H9 (cell line): Measurements from ENCODE around the gene GABRB3. TPM values are rescaled to one million over a fixed set of nuclear protein-coding genes. Genes with fewer than 3 reads are reported as not detected.
A peak's percentile ranks its signal among the peaks of the same experiment; 100 is the strongest.

ENCODE experiments used
- DNase-seq: peaks from one replicate; pipeline ENCODE4 v3.0.0-alpha.2; 2017
- H2AFZ ChIP-seq: one replicate; pipeline ENCODE4 v1.6.1; 2013; ENCODE audit warnings: mild to moderate bottlenecking, low read length, control low read depth, moderate library complexity
- H2AK5ac ChIP-seq: 2 replicates; pipeline ENCODE4 v1.6.1; 2013; ENCODE audit warnings: low read length, control low read depth, mixed read lengths; ENCODE audit not compliant: insufficient read length
- H2BK120ac ChIP-seq: one replicate; pipeline ENCODE4 v1.6.1; 2013; ENCODE audit warnings: low read depth, mild to moderate bottlenecking, low read length, control low read depth, inconsistent platforms; ENCODE audit not compliant: poor library complexity, severe bottlenecking
- H2BK12ac ChIP-seq: 2 replicates; pipeline ENCODE4 v1.6.1; 2013; ENCODE audit warnings: low read length, control low read depth, mixed read lengths, low read depth; ENCODE audit not compliant: insufficient read length
- H2BK15ac ChIP-seq: 2 replicates; pipeline ENCODE4 v1.6.1; 2013; ENCODE audit warnings: low read depth, low read length, control low read depth
- H2BK20ac ChIP-seq: one replicate; pipeline ENCODE4 v1.6.1; 2013; ENCODE audit warnings: low read depth, mild to moderate bottlenecking, low read length, control low read depth, inconsistent platforms; ENCODE audit not compliant: poor library complexity, severe bottlenecking
- H2BK5ac ChIP-seq: 2 replicates; pipeline ENCODE4 v1.6.1; 2013; ENCODE audit warnings: low read length, control low read depth, mixed read lengths; ENCODE audit not compliant: insufficient read length
- H3K14ac ChIP-seq: 2 replicates; pipeline ENCODE4 v1.6.1; 2013; ENCODE audit warnings: low read length, control low read depth; ENCODE audit not compliant: insufficient read depth
- H3K18ac ChIP-seq: 2 replicates; pipeline ENCODE4 v1.6.1; 2013; ENCODE audit warnings: low read depth, mild to moderate bottlenecking, mixed read lengths, low read length, control low read depth; ENCODE audit not compliant: insufficient read length
- H3K23ac ChIP-seq: 2 replicates; pipeline ENCODE4 v1.6.1; 2013; ENCODE audit warnings: low read length, control low read depth, mixed read lengths, low read depth; ENCODE audit not compliant: insufficient read length
- H3K23me2 ChIP-seq: 2 replicates; pipeline ENCODE4 v1.6.1; 2013; ENCODE audit warnings: low read depth, mild to moderate bottlenecking, mixed read lengths, low read length, control low read depth; ENCODE audit not compliant: insufficient read length, poor library complexity, severe bottlenecking
- H3K27ac ChIP-seq: 2 replicates; pipeline ENCODE4 v1.5.1; 2013; ENCODE audit warnings: low read length, control low read depth, mixed read lengths, low read depth; ENCODE audit not compliant: insufficient read length
- H3K27me3 ChIP-seq: 2 replicates; pipeline ENCODE4 v1.6.1; 2013; ENCODE audit warnings: low read length, control low read depth, inconsistent platforms; ENCODE audit not compliant: insufficient read depth
- H3K4ac ChIP-seq: 2 replicates; pipeline ENCODE4 v1.6.1; 2013; ENCODE audit warnings: low read depth, mild to moderate bottlenecking, control low read depth, inconsistent platforms, low read length, moderate library complexity
- H3K4me1 ChIP-seq: 2 replicates; pipeline ENCODE4 v1.6.1; 2013; ENCODE audit warnings: low read length, control low read depth, inconsistent platforms; ENCODE audit not compliant: insufficient read depth
- H3K4me2 ChIP-seq: 2 replicates; pipeline ENCODE4 v1.6.1; 2013; ENCODE audit warnings: low read length, control low read depth, mixed read lengths; ENCODE audit not compliant: insufficient read length, insufficient read depth
- H3K56ac ChIP-seq: 2 replicates; pipeline ENCODE4 v1.6.1; 2013; ENCODE audit warnings: low read depth, mild to moderate bottlenecking, mixed read lengths, low read length, control low read depth; ENCODE audit not compliant: insufficient read length
- H3K79me1 ChIP-seq: 2 replicates; pipeline ENCODE4 v1.6.1; 2013; ENCODE audit warnings: low read depth, mild to moderate bottlenecking, moderate library complexity, low read length, control low read depth, inconsistent platforms; ENCODE audit not compliant: insufficient read depth, poor library complexity, severe bottlenecking
- H3K79me2 ChIP-seq: 2 replicates; pipeline ENCODE4 v1.6.1; 2013; ENCODE audit warnings: low read length, control low read depth, inconsistent platforms; ENCODE audit not compliant: insufficient read depth
- H3K9ac ChIP-seq: 2 replicates; pipeline ENCODE4 v1.6.1; 2013; ENCODE audit warnings: low read length, control low read depth, mixed read lengths; ENCODE audit not compliant: insufficient read length; ENCODE audit errors: extremely low read depth
- H3K9me3 ChIP-seq: one replicate; pipeline ENCODE4 v1.6.1; 2013; ENCODE audit warnings: low read depth, low read length, inconsistent platforms; ENCODE audit not compliant: control insufficient read depth
- H3T11ph ChIP-seq: one replicate; pipeline ENCODE4 v1.6.1; 2013; ENCODE audit warnings: mild to moderate bottlenecking, low read length, control low read depth, inconsistent platforms
- H4K20me1 ChIP-seq: one replicate; pipeline ENCODE4 v1.6.1; 2013; ENCODE audit not compliant: control insufficient read depth, insufficient read length, insufficient read depth
- H4K5ac ChIP-seq: 2 replicates; pipeline ENCODE4 v1.6.1; 2013; ENCODE audit warnings: low read depth, mild to moderate bottlenecking, mixed read lengths, low read length, control low read depth; ENCODE audit not compliant: insufficient read length
- H4K8ac ChIP-seq: replicated peaks from 2 replicates; pipeline ENCODE4 v1.6.1; 2013; ENCODE audit warnings: low read length, control low read depth, mixed read lengths, low read depth; ENCODE audit not compliant: insufficient read length
- H4K91ac ChIP-seq: 2 replicates; pipeline ENCODE4 v1.6.1; 2013; ENCODE audit warnings: low read depth, mild to moderate bottlenecking, moderate library complexity, mixed read lengths, low read length, control low read depth; ENCODE audit not compliant: insufficient read length
- H3K27ac Mint-ChIP-seq, 3 experiments: 2 replicates in 2 of 3; 3 replicates in 1 of 3; pipeline ENCODE4 v1.8.0; 2020 to 2021; ENCODE audit warnings: mixed read lengths in 3 of 3, mild to moderate bottlenecking in 1 of 3, moderate library complexity in 1 of 3
- H3K27me3 Mint-ChIP-seq: 2 replicates; pipeline ENCODE4 v1.8.0; 2021; ENCODE audit warnings: low read depth, mild to moderate bottlenecking, moderate library complexity, mixed read lengths
- H3K36me3 Mint-ChIP-seq, 3 experiments: 2 replicates in 2 of 3; 3 replicates in 1 of 3; pipeline ENCODE4 v1.8.0; 2020 to 2021; ENCODE audit warnings: low read depth in 3 of 3, mixed read lengths in 3 of 3; ENCODE audit not compliant: insufficient read depth in 1 of 3
- H3K4me1 Mint-ChIP-seq, 2 experiments: 2 replicates each; pipeline ENCODE4 v1.8.0; 2020; ENCODE audit warnings: mixed read lengths in 2 of 2
- H3K4me3 Mint-ChIP-seq, 2 experiments: 2 replicates in 1 of 2; 3 replicates in 1 of 2; pipeline ENCODE4 v1.8.0; 2020 to 2021; ENCODE audit warnings: mild to moderate bottlenecking in 2 of 2, mixed read lengths in 2 of 2, moderate library complexity in 1 of 2
- H3K9me3 Mint-ChIP-seq, 2 experiments: 2 replicates in 1 of 2; 3 replicates in 1 of 2; pipeline ENCODE4 v1.8.0; 2020; ENCODE audit warnings: mild to moderate bottlenecking in 2 of 2, mixed read lengths in 2 of 2, moderate library complexity in 1 of 2
- CTCF ChIP-seq: fragments of 200-600 bp; sonication (generic); conservative IDR thresholded peaks from 3 replicates; pipeline ENCODE4 v1.8.0; 2021; ENCODE audit warnings: antibody characterized with exemption, mild to moderate bottlenecking
- WGBS: extraction: QIAGEN DNeasy Blood & Tissue Kit; methylation state at CpG from one replicate; pipeline ENCODE4 v1.1.7; 2013; ENCODE audit warnings: missing lambda C conversion rate, low lambda C conversion rate, mixed read lengths; ENCODE audit not compliant: insufficient read length; ENCODE audit errors: extremely low coverage; 5-methylcytosine and 5-hydroxymethylcytosine counted together
- total RNA-seq: library from RNA; stranded (reverse); gene quantifications from 2 replicates; pipeline ENCODE4 v1.2.1, GENCODE V29; 2021

GABRB3 gene
- total RNA-seq, 1 experiment from 2014 or later: 98.2 TPM

DNA sequence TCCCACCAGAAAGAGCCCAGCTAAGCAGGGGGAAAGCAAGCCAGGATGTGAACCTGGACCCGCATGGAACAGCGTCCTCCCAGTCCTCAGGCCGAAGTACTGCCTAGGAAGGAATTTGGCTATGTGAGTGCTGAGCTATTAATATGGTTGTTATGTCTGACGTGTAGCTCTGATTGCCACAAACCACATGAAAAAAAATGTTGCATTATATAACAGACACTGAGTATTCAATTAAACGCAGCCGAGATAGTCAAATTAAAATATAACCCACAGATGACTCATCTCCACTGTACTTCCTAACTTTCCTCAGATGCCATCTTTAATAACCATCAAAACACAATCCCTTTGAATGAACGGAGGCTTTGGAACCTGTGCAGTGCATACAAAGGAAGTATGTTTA is 111.1 kb downstream of the GABRB3 start:
- Histone ChIP-seq H3T11ph (no peak overlapping the region), H2AFZ (no peak overlapping the region), H2BK5ac (no peak overlapping the region), H3K4me1 (peaks cover 6% of the 10 kb centered on the region; the same call in 1 of the 2 replicates), H2BK20ac (no peak overlapping the region), H3K14ac (no peak overlapping the region), H2AK5ac (no peak overlapping the region), H4K20me1 (no peaks in the 10 kb centered on the region), H3K79me2 (peaks cover 21% of the 10 kb centered on the region; the same call in 1 of the 2 replicates), H2BK12ac (no peak overlapping the region), H3K23ac (no peak overlapping the region), H3K4me2 (no peak overlapping the region), H4K5ac (no peak overlapping the region), H3K4ac (no peak overlapping the region), H3K79me1 (no peaks in the 10 kb centered on the region), H3K18ac (no peak overlapping the region), H2BK15ac (no peak overlapping the region), H3K9ac (no peak overlapping the region), H3K9me3 (no peaks in the 10 kb centered on the region), H3K56ac (no peak overlapping the region), H3K27me3 (no peaks in the 10 kb centered on the region), H3K27ac (no peak overlapping the region), H2BK120ac (no peak overlapping the region), H4K91ac (no peak overlapping the region), H3K23me2 (no peaks in the 10 kb centered on the region), H4K8ac (no peak overlapping the region)
- Mint-ChIP-seq H3K4me1 (peaks cover 54 to 56% of the 10 kb centered on the region in 2 experiments), H3K9me3 (no peaks in the 10 kb centered on the region; a peak in 1 of 5 replicates), H3K27ac (peak overlapping the region in 1 of 3 experiments; percentile 0; a peak in 1 of 7 replicates), H3K36me3 (peaks cover 0 to 5% (median 4%) of the 10 kb centered on the region in 3 experiments; a peak in 3 of 7 replicates), H3K4me3 (no peak overlapping the region), H3K27me3 (no peaks in the 10 kb centered on the region)
- WGBS: no CpG with 5 or more reads among the region's 7 CpGs
- no peak for DNase-seq
- no peak for TF ChIP-seq CTCF
